ENCODE measurements around the gene MEGF8. TPM values are rescaled to one million over a fixed set of nuclear protein-coding genes. Genes with fewer than 3 reads are reported as not detected.
A peak's percentile ranks its signal among the peaks of the same experiment; 100 is the strongest.

Gene MEGF8
- total RNA-seq, 2 experiments from 2014 or later: 6.8 to 7.6 TPM

DNA sequence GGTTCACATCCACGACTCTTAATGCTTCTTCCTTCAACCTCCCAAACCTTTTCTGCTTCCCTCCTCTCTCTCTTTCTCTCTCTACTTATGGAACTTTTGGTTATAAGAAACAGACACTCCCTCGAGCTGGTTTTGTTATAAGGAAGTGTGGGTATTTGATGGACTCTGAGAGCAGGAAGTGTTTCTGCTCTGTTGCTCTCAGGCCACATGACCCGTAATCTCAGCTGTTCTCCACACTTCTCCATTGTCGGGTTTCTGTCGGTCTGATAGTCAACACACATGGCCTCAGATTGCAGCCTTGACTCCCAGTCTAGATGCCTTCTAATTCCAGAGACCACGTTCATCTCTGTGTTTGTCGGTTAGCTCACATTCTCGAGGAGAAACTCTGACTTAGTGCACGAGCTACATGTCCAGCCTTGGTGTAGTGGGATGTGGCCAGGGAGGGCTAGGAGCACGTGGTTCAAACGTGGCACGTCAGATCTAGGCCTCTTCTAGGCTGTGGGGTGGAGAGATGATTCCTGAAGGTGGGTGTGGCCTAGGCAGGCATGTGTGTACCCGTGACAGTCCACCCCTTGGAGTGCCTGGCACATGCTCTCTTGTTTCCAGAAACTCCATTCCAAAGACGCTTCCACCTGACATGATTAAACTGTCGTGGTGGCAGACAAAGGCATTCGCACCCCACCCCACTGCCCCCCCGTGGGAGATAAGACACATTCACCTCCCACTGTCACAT lies 38.3 kb downstream of the MEGF8 start:
- Mint-ChIP-seq H3K36me3 (peaks cover 6% of the 10 kb centered on the region), H3K27ac (no peak overlapping the region), H3K4me3 (no peak overlapping the region), H3K27me3 (no peaks in the 10 kb centered on the region), H3K9me3 (no peaks in the 10 kb centered on the region), H3K4me1 (no peaks in the 10 kb centered on the region)
- DNase-seq: no peak

DNA sequence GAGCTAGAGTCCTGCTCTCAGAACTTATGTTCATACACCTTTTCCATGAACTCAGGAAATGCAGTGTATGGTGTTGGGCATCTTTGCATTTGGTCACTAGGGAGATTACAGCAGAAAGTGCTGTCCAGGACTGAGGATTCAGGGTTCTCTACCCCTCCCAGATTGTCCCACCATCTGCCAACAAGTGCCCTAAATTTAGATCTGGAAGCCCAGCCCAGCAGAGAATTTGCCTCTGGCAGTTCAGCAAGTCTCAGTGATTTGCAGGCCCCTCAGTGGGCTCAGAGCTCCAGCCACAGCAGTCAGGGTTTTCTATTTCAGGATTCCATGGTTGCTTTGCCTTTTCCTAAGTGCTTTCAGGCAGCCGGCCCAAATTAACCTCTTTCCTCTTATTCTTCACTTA lies 41.2 kb downstream of the MEGF8 start:
- DNase-seq: no peak
- Mint-ChIP-seq H3K4me3 (no peak overlapping the region), H3K36me3 (peaks cover 6% of the 10 kb centered on the region), H3K4me1 (no peaks in the 10 kb centered on the region), H3K9me3 (no peaks in the 10 kb centered on the region), H3K27ac (no peak overlapping the region), H3K27me3 (no peaks in the 10 kb centered on the region)

- H3K4me3 Mint-ChIP-seq: no peak overlapping the region
- H3K4me1 Mint-ChIP-seq: no peaks in the 10 kb centered on the region
- H3K36me3 Mint-ChIP-seq: peaks cover 6% of the 10 kb centered on the region
- no peaks in the 10 kb centered on the region for H3K9me3 Mint-ChIP-seq
- DNase-seq: no peak
- no peak overlapping the region for H3K27ac Mint-ChIP-seq
- no peaks in the 10 kb centered on the region for H3K27me3 Mint-ChIP-seq
These were observed 42.5 kb downstream of the MEGF8 start for GRCh38 chr19:42367929-42368328.

DNA sequence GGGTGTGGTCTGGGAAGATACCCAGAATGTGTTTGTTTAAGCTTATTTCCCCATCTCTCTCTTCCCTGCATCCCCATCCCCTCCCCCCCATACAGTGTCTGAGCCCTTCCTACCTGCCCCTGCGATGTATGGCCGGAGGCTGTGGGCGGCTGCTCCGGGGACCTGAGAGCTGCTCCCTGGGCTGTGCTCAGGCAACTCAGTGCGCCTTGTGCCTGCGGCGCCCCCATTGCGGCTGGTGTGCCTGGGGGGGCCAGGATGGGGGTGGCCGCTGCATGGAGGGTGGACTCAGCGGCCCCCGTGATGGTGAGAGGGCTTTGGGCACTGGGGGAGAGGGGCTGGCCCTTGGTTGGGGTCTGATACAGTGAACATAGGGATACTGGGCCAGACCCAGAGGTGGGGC lies 42.9 kb downstream of the MEGF8 start:
- H3K9me3 Mint-ChIP-seq: no peaks in the 10 kb centered on the region
- H3K36me3 Mint-ChIP-seq: peaks cover 6% of the 10 kb centered on the region
- no peak overlapping the region for H3K4me3 Mint-ChIP-seq
- DNase-seq: no peak
- no peaks in the 10 kb centered on the region for H3K27me3 Mint-ChIP-seq
- no peaks in the 10 kb centered on the region for H3K4me1 Mint-ChIP-seq
- no peak overlapping the region for H3K27ac Mint-ChIP-seq

DNA sequence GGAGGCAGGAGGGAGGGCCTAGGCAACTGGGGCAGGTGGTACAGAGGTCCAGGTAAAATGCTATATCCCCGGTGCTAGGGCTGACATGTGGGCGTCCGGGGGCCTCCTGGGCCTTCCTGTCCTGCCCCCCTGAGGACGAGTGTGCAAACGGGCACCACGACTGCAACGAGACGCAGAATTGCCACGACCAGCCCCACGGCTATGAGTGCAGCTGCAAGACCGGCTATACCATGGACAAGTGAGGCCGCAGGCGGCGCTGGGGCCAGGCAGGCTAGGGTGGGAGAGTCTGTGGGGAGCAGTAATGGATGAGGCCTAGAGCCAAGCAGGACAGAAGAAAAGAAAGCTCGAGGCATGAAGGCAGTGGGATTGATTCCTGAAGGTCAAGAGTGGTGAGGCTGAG lies 43.3 kb downstream of the MEGF8 start:
- peaks cover 3% of the 10 kb centered on the region for H3K36me3 Mint-ChIP-seq

GRCh38 chr19:42369433-42370067 lies 44.1 kb downstream of the MEGF8 start:
- H3K36me3 Mint-ChIP-seq: peaks cover 1% of the 10 kb centered on the region

More for the DNA sequence above, 43.3 kb downstream of the MEGF8 start:
- no peak for DNase-seq
- H3K4me3 Mint-ChIP-seq: no peak overlapping the region
- no peaks in the 10 kb centered on the region for H3K27me3 Mint-ChIP-seq
- H3K4me1 Mint-ChIP-seq: no peaks in the 10 kb centered on the region
- no peaks in the 10 kb centered on the region for H3K9me3 Mint-ChIP-seq
- no peak overlapping the region for H3K27ac Mint-ChIP-seq

GRCh38 chr19:42370068-42370520 lies 44.7 kb downstream of the MEGF8 start:
- DNase-seq: no peak
- Mint-ChIP-seq H3K4me1 (no peaks in the 10 kb centered on the region), H3K27me3 (no peaks in the 10 kb centered on the region), H3K4me3 (no peak overlapping the region), H3K27ac (no peak overlapping the region), H3K9me3 (no peaks in the 10 kb centered on the region), H3K36me3 (peaks cover 2% of the 10 kb centered on the region)

More at GRCh38 chr19:42369433-42370067, 44.1 kb downstream of the MEGF8 start:
- Mint-ChIP-seq H3K27ac (no peak overlapping the region), H3K4me1 (no peaks in the 10 kb centered on the region), H3K4me3 (no peak overlapping the region), H3K27me3 (no peaks in the 10 kb centered on the region), H3K9me3 (no peaks in the 10 kb centered on the region)
- no peak for DNase-seq

- Mint-ChIP-seq H3K4me3 (no peak overlapping the region), H3K36me3 (peaks cover 5% of the 10 kb centered on the region), H3K27me3 (no peaks in the 10 kb centered on the region), H3K27ac (no peak overlapping the region), H3K4me1 (no peaks in the 10 kb centered on the region), H3K9me3 (no peaks in the 10 kb centered on the region)
- no peak for DNase-seq
These were observed 45.3 kb downstream of the MEGF8 start for GRCh38 chr19:42370626-42371175.

DNA sequence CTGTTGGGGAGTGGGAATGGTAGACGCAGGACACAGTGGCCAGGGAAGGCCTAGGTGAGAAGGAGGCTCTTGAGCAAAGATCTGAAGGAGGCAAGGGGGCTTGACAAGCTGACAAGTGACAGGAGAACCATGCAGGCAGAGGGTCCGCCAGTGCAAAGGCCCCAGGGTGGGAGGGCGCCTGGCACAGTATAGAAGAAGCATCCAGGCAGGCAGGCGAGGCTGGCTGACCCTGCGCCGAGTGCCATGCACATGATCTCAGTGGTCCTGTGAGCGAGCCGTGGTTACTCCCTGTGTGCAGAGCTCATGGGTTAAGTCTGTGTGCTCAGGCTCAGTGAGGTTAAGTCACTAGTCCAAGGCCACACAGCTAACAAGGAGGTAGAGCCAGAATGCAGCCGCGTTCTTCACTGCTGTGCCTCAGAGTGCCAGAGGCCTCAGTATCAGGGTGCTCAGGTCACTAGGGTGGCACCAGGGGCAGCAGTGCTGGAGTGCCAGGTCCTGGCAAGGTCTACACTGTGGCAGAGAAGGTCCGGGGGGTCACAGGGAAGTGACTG lies 49.5 kb downstream of the MEGF8 start:
- Mint-ChIP-seq H3K4me3 (no peak overlapping the region), H3K27ac (no peak overlapping the region), H3K9me3 (no peaks in the 10 kb centered on the region), H3K36me3 (peaks cover 5% of the 10 kb centered on the region), H3K27me3 (peaks cover 1% of the 10 kb centered on the region), H3K4me1 (peaks cover 12% of the 10 kb centered on the region)
- DNase-seq: no peak

DNA sequence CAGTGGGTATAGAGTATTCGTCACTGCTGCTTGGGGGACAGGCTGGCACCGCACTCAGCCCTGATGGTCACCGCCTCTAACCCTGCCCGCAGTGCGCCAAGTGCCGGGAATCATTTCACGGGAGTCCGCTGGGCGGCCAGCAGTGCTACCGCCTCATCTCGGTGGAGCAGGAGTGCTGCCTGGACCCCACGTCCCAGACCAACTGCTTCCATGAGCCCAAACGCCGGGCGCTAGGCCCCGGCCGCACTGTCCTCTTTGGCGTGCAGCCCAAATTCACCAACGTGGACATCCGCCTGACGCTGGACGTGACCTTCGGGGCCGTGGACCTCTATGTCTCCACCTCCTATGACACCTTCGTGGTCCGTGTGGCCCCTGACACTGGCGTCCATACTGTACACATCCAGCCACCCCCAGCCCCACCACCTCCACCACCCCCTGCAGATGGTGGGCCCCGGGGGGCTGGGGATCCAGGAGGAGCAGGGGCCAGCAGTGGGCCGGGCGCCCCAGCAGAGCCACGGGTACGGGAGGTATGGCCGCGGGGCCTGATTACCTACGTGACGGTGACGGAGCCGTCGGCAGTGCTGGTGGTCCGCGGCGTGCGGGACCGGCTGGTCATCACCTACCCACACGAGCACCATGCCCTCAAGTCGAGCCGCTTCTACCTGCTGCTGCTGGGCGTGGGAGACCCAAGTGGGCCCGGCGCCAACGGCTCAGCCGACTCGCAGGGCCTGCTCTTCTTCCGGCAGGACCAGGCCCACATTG lies 50.2 kb downstream of the MEGF8 start:
- H3K9me3 Mint-ChIP-seq: no peaks in the 10 kb centered on the region
- H3K36me3 Mint-ChIP-seq: peaks cover 5% of the 10 kb centered on the region
- H3K4me3 Mint-ChIP-seq: no peak overlapping the region
- no peak overlapping the region for H3K27ac Mint-ChIP-seq
- H3K27me3 Mint-ChIP-seq: peaks cover 8% of the 10 kb centered on the region
- no peak for DNase-seq
- peaks cover 12% of the 10 kb centered on the region for H3K4me1 Mint-ChIP-seq

DNA sequence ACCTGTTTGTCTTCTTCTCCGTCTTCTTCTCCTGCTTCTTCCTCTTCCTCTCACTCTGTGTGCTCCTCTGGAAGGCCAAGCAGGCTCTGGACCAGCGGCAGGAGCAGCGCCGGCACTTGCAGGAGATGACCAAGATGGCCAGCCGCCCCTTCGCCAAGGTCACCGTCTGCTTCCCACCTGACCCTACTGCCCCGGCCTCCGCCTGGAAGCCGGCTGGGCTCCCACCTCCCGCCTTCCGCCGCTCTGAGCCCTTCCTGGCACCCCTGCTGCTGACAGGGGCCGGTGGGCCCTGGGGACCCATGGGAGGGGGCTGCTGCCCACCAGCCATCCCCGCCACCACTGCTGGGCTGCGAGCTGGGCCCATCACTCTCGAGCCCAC lies 50.7 kb downstream of the MEGF8 start:
- no peak for DNase-seq
- peaks cover 12% of the 10 kb centered on the region for H3K4me1 Mint-ChIP-seq
- H3K9me3 Mint-ChIP-seq: no peaks in the 10 kb centered on the region
- H3K27me3 Mint-ChIP-seq: peaks cover 12% of the 10 kb centered on the region
- H3K27ac Mint-ChIP-seq: no peak overlapping the region
- H3K4me3 Mint-ChIP-seq: no peak overlapping the region
- peaks cover 5% of the 10 kb centered on the region for H3K36me3 Mint-ChIP-seq

DNA sequence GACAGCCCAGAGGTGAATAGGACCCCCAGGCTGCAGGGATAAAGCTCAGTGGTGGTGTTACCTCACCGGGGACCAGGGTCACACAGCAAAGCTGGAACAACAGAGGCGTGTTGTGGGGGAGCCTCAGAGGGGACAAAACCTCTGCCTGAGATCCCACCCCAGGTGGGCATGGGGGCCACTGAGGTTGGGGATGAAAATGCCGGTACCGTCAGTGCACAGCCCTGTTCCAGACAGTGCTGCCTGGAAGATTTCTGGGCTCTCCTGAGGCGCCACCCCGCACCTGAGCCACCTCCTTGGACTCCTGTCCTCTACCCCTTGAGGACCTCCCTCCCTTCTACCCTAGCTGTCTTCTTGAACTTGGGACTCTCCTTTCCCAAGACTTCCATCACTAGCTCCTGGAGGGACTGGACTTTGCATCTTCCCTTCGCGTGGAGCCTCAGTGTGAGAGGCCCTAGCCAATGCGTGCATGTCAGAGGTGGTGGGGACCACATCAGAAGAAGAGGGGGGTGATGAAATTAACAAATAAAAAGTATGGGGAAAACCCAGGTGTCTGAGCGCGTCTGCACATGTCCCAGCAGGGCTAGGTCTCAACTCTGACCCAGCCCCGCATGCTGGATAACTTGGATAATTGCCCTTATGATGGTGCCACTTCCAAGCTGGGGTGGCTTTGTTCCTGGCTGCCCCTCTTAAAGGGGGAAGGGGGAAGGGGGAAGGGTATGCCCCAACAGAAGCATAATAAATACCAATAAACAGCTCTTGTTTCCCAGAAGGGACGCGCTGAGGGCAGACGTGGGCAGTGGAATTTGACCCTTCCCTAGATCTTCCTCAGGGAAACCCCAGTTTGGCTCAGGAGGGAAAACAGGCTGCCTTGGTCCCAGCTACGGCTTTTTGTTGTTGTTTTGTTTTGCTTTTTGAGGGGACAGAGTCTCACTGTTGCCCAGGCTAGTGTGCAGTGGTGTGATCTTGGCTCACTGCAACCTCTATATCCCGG lies 53.1 kb downstream of the MEGF8 start:
- DNase-seq: peak; percentile 43
- peaks cover 30% of the 10 kb centered on the region for H3K27me3 Mint-ChIP-seq
- no peaks in the 10 kb centered on the region for H3K9me3 Mint-ChIP-seq
- peaks cover 12% of the 10 kb centered on the region for H3K4me1 Mint-ChIP-seq
- H3K4me3 Mint-ChIP-seq: no peak overlapping the region
- H3K36me3 Mint-ChIP-seq: peaks cover 5% of the 10 kb centered on the region
- H3K27ac Mint-ChIP-seq: peak overlapping the region; percentile 61

GRCh38 chr19:42380155-42380554 lies 54.7 kb downstream of the MEGF8 start:
- H3K9me3 Mint-ChIP-seq: no peaks in the 10 kb centered on the region
- no peak overlapping the region for H3K4me3 Mint-ChIP-seq
- no peak for DNase-seq
- H3K36me3 Mint-ChIP-seq: peaks cover 4% of the 10 kb centered on the region
- H3K4me1 Mint-ChIP-seq: peaks cover 12% of the 10 kb centered on the region
- H3K27ac Mint-ChIP-seq: no peak overlapping the region
- H3K27me3 Mint-ChIP-seq: peaks cover 30% of the 10 kb centered on the region

Measured in activated naive CD8-positive, alpha-beta T cell treated with anti-CD3 and anti-CD28 coated beads for 36 hours (primary cell).